ENCODE results near the gene PIH1D1.

GRCh38 chr19:49419173-49419572 is 32.4 kb downstream of the PIH1D1 start:
- TF ChIP-seq CTCF (IDR thresholded peaks at IDR 0.05) (no peak), EP300 (IDR thresholded peaks at IDR 0.05) (no peak), POLR2A (IDR thresholded peaks at IDR 0.05) (no peak), POLR2AphosphoS5 (IDR thresholded peaks at IDR 0.05) (no peak)

All from sigmoid colon (tissue), 4 donors.